Measurements from ENCODE around the gene ERCC5. TPM values are rescaled to one million over a fixed set of nuclear protein-coding genes. Genes with fewer than 3 reads are reported as not detected.

Gene ERCC5
- total RNA-seq, 1 donor from 2014 or later, result 48.9 TPM

DNA sequence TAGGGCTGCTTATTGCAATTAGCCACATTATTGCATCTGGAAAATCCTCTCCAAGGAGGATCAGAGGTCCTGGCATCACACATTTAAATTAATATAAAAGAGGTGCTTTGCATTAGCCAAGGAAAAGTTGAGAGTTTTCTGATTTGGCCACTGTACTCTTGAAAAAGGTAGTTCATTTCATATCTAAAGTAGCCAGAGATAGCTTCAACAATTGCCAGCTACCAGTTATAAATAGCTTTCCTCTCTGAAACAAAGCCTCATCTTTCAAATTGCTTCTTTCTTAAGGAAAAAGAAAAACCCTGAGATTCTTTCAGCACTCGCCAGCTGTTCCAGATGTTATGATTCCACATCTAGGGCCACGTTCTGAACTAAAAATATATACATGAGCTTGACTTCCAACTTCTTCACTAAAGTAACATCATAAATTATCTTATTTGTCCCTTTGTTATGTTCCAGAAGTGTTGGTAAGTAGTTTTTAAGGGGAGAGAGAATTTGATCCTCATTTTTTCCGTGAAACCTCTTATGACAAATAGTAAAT, 69.6 kb downstream of the ERCC5 start:
- TF ChIP-seq, protein P1, sequence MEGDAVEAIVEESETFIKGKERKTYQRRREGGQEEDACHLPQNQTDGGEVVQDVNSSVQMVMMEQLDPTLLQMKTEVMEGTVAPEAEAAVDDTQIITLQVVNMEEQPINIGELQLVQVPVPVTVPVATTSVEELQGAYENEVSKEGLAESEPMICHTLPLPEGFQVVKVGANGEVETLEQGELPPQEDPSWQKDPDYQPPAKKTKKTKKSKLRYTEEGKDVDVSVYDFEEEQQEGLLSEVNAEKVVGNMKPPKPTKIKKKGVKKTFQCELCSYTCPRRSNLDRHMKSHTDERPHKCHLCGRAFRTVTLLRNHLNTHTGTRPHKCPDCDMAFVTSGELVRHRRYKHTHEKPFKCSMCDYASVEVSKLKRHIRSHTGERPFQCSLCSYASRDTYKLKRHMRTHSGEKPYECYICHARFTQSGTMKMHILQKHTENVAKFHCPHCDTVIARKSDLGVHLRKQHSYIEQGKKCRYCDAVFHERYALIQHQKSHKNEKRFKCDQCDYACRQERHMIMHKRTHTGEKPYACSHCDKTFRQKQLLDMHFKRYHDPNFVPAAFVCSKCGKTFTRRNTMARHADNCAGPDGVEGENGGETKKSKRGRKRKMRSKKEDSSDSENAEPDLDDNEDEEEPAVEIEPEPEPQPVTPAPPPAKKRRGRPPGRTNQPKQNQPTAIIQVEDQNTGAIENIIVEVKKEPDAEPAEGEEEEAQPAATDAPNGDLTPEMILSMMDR (IDR thresholded peaks at IDR 0.05), result no peak
- no peaks in the 10 kb centered on the region for H3K36me3 Mint-ChIP-seq (ENCODE audit: unreplicated experiment)
- H3K9me3 Mint-ChIP-seq (ENCODE audit: unreplicated experiment), result peaks cover 4% of the 10 kb centered on the region
- H3K27ac Mint-ChIP-seq (ENCODE audit: unreplicated experiment), result no peak overlapping the region
- DNase-seq (ENCODE audit: extremely low spot score, unreplicated experiment), result no peak
- no peaks in the 10 kb centered on the region for H3K4me1 Mint-ChIP-seq (ENCODE audit: unreplicated experiment)
- no peak overlapping the region for H3K4me3 Mint-ChIP-seq (ENCODE audit: unreplicated experiment)
- peaks cover 24% of the 10 kb centered on the region for H3K27me3 Mint-ChIP-seq (ENCODE audit: unreplicated experiment)

- H3K36me3 Mint-ChIP-seq (ENCODE audit: unreplicated experiment), result no peaks in the 10 kb centered on the region
- TF ChIP-seq, protein P1 (IDR thresholded peaks at IDR 0.05), result no peak
These were observed 71.2 kb downstream of the ERCC5 start for GRCh38 chr13:102917019-102917418.

GRCh38 chr13:102922184-102922583, 76.4 kb downstream of the ERCC5 start:
- peaks cover 8% of the 10 kb centered on the region for H3K4me1 Mint-ChIP-seq (ENCODE audit: unreplicated experiment)
- H3K27ac Mint-ChIP-seq (ENCODE audit: unreplicated experiment), result no peak overlapping the region
- DNase-seq (ENCODE audit: extremely low spot score, unreplicated experiment), result no peak

More at GRCh38 chr13:102917019-102917418, 71.2 kb downstream of the ERCC5 start:
- H3K27me3 Mint-ChIP-seq (ENCODE audit: unreplicated experiment), result peaks cover 32% of the 10 kb centered on the region
- H3K4me1 Mint-ChIP-seq (ENCODE audit: unreplicated experiment), result no peaks in the 10 kb centered on the region
- H3K4me3 Mint-ChIP-seq (ENCODE audit: unreplicated experiment), result no peak overlapping the region
- no peak for DNase-seq (ENCODE audit: extremely low spot score, unreplicated experiment)
- no peak overlapping the region for H3K27ac Mint-ChIP-seq (ENCODE audit: unreplicated experiment)
- peaks cover 4% of the 10 kb centered on the region for H3K9me3 Mint-ChIP-seq (ENCODE audit: unreplicated experiment)

More at GRCh38 chr13:102922184-102922583, 76.4 kb downstream of the ERCC5 start:
- H3K4me3 Mint-ChIP-seq (ENCODE audit: unreplicated experiment), result no peak overlapping the region
- TF ChIP-seq, protein P1 (IDR thresholded peaks at IDR 0.05), result no peak
- no peaks in the 10 kb centered on the region for H3K36me3 Mint-ChIP-seq (ENCODE audit: unreplicated experiment)
- peaks cover 8% of the 10 kb centered on the region for H3K9me3 Mint-ChIP-seq (ENCODE audit: unreplicated experiment)
- H3K27me3 Mint-ChIP-seq (ENCODE audit: unreplicated experiment), result peaks cover 32% of the 10 kb centered on the region

Other genes starting within 250 kb of the ERCC5 start
- 44.9 and 47.5 TPM in 2 replicates for gene TPP2, start 249.0 kb upstream of the ERCC5 start, total RNA-seq
- gene METTL21C, start 151.0 kb upstream of the ERCC5 start, total RNA-seq, result not detected in 2 replicates
- gene TEX30, start 72.2 kb upstream of the ERCC5 start, total RNA-seq, result 8.7 and 9.0 TPM in 2 replicates
- gene POGLUT2, start 47.1 kb upstream of the ERCC5 start, total RNA-seq, result 32.9 and 33.5 TPM in 2 replicates
- 30.3 and 30.7 TPM in 2 replicates for gene BIVM, start 46.9 kb upstream of the ERCC5 start, total RNA-seq
- not detected in 2 replicates for gene SLC10A2, start 220.4 kb downstream of the ERCC5 start, total RNA-seq